ENCODE measurements around the gene IVD. TPM values are rescaled to one million over a fixed set of nuclear protein-coding genes. Genes with fewer than 3 reads are reported as not detected.

The IVD gene
- polyA plus RNA-seq, 4 donors: 56.6 to 99.2 (median 67.1) TPM

DNA sequence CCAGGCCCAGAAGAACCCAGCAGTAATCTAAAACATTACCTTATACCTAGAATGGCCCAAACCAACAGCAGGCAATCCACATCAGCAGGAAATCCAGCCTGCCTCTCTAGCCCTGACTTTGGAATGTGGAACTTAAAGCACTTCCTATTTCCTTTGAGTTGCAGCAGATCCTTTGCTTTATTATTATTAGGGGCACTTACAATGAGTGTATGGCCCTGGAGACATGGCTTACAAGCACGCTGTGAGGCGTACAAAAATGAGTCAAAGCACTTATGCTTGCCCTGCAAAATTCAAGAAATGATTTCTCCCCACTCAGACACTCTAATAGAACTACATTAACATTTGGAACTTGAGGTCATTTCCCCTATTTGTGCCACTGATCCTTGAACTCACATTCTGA is 32.6 kb upstream of the IVD start:
- no peak for DNase-seq (ENCODE audit: low read depth in 4 of 4, low spot score in 3 of 4)

DNA sequence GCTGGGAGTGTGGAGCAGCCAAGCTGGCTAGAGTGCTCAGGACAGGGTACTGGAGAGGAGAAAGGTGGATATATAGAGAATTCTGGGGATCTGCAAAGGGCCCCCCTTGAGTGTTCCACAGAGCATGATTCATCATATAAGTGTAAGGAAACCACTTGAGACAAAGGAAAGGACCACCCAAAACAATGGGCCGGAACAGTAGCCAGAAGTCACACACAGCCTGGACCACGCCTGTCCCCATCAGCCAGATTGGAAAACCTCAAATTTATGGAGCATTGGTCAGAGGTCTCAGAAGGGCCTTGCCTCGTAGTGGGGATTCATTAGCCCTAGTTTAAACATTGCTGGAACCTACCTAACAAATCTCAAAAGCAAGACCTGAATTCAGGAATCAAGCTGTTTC is 28.0 kb upstream of the IVD start:
- no peak for DNase-seq (ENCODE audit: low read depth in 4 of 4, low spot score in 3 of 4)

DNA sequence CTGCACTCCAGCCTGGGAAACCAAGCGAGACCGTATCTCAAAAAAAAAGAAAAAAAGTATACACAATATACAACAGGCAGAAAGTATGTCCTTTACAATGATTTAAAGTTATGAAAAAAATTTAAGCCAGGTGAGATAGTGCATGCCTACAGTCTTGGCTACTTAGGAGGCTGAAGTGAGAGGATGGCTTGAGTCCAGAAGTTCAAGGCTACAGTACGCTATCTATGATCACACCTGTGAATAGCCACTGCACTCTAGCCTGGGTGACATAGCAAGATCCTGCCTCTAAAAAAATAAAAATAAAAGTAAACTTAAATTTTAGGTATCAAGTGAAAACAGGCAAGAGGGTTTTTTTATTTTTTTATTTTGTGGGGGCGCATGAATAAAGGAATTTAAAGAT is 26.2 kb upstream of the IVD start:
- DNase-seq (ENCODE audit: low read depth in 4 of 4, low spot score in 3 of 4): no peak

GRCh38 chr15:40379853-40380252 is 25.7 kb upstream of the IVD start:
- DNase-seq (ENCODE audit: low read depth in 4 of 4, low spot score in 3 of 4): no peak

DNA sequence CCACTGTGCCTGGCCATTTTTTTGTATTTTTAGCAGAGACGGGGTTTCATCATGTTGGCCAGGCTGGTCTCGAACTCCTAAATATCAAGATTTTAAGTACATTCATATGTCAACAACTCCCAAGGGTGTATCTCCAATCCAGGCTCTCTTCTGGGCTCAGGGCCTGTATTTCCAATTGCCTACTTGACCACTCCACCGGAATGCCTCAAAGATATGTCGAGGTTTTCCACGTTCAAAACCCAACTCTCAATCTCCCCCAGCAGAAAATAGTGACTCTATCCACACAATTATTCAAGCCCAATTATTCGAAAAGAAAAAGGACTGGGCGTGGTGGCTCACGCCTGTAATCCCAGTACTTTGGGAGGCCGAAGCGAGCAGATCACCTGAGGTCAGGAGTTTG is 25.0 kb upstream of the IVD start:
- DNase-seq (ENCODE audit: low read depth in 4 of 4, low spot score in 3 of 4): no peak

- no peak for DNase-seq (ENCODE audit: low read depth in 4 of 4, low spot score in 3 of 4)
These were observed 23.6 kb upstream of the IVD start for GRCh38 chr15:40381818-40382529.

- peak; percentile 70 to 90 (median 81) for DNase-seq (ENCODE audit: low read depth in 4 of 4, low spot score in 3 of 4)
These were observed 22.8 kb upstream of the IVD start, which contains the start of gene KNSTRN for GRCh38 chr15:40382580-40383456. KNSTRN (plus strand) TSS chr15:40382721; CDS start chr15:40382836, 115 bp downstream.

- DNase-seq (ENCODE audit: low read depth in 4 of 4, low spot score in 3 of 4): no peak
These were observed 19.1 kb upstream of the IVD start for GRCh38 chr15:40386480-40386879.

GRCh38 chr15:40388941-40389823 is 16.4 kb upstream of the IVD start:
- no peak for DNase-seq (ENCODE audit: low read depth in 4 of 4, low spot score in 3 of 4)

- DNase-seq (ENCODE audit: low read depth in 4 of 4, low spot score in 3 of 4): no peak
These were observed 15.6 kb upstream of the IVD start for GRCh38 chr15:40389824-40390595.

- no peak for DNase-seq (ENCODE audit: low read depth in 4 of 4, low spot score in 3 of 4)
These were observed 12.3 kb upstream of the IVD start for GRCh38 chr15:40392986-40393948.

DNA sequence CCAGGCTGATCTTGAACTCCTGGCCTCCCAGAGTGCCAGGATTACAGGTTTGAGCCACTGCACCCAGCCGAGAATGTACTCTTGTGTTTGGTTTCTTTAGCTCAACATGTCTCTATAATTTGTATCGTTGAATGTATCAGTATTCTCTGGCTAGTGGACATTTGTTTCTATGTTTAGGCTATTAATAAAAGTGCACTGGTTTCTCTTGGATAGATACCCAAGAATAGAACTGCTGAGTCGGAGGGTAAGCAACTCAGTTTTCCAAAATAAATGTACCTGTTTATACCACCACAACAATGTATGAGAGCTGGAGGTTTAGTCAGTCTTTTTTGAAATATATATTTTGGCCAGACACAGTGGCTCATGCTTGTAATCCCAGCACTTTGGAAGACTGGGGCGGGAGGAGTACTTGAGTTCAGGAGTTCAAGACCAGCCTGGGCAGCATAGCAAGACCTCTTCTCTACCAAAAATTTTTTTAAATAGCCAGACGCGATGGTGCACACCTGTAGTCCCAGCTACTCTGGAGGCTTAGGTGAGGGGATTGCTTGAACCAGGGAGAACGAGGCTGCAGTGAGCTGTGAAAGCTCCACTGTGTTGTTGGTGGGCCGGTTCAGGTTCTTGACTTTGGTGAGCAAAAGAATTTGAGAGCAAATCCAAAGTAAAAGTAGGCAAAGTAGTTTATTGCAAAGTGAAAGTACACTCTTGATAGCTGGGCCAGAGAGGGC is 7.7 kb upstream of the IVD start:
- no peak for DNase-seq (ENCODE audit: low read depth in 4 of 4, low spot score in 3 of 4)

DNA sequence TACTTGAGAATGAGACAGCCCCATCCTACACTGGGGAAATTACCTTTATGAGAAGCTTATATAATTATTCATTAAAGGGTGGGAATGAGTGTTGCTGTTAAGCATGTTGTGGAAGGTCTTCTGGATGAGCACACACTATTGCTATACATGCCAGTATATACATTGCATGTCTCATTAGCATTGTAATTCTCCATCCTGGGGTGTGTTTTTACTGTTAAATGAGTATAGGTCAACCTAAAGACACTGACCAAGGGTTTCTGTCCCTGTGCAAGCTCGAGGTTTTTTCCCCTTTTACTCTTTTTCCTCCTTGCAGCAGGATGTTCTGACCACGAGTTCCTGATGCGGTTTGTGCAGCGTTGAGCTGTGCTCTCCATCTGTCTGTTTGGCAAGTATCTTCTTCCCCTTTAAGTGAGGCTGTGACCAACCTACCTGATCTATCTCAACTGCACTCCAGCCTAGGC is 7.2 kb upstream of the IVD start:
- DNase-seq (ENCODE audit: low read depth in 4 of 4, low spot score in 3 of 4): no peak

- DNase-seq (ENCODE audit: low read depth in 4 of 4, low spot score in 3 of 4): no peak
These were observed 6.2 kb upstream of the IVD start for GRCh38 chr15:40399370-40399769.

GRCh38 chr15:40407330-40407990 is 1.9 kb downstream of the IVD start:
- no peak for DNase-seq (ENCODE audit: low read depth in 4 of 4, low spot score in 3 of 4)

- DNase-seq (ENCODE audit: low read depth in 4 of 4, low spot score in 3 of 4): no peak
These were observed 3.8 kb downstream of the IVD start for GRCh38 chr15:40409366-40409765.

- DNase-seq (ENCODE audit: low read depth in 4 of 4, low spot score in 3 of 4): no peak
These were observed 4.9 kb downstream of the IVD start for GRCh38 chr15:40410476-40410875.

Measured in left renal pelvis (tissue), 4 donors.